KMS-11 (cell line): ENCODE measurements around the gene RUNX1.

ENCODE experiments used
- H2AFZ ChIP-seq: fragments of 200-600 bp; sonication (generic); 2 replicates; pipeline ENCODE4 v1.6.1; 2016; ENCODE audit warnings: antibody characterized with exemption, mixed run types, low read depth
- H3K27ac ChIP-seq: fragments of 200-600 bp; sonication (generic); 2 replicates; pipeline ENCODE4 v1.6.1; 2016; ENCODE audit warnings: mild to moderate bottlenecking, mixed run types
- H3K27me3 ChIP-seq: fragments of 200-600 bp; sonication (generic); 2 replicates; pipeline ENCODE4 v1.6.1; 2017; ENCODE audit warnings: mild to moderate bottlenecking, low read depth, mixed run types, moderate library complexity; ENCODE audit not compliant: insufficient read depth
- H3K36me3 ChIP-seq: fragments of 200-600 bp; sonication (generic); 2 replicates; pipeline ENCODE4 v1.6.1; 2017; ENCODE audit warnings: mild to moderate bottlenecking, mixed run types; ENCODE audit not compliant: insufficient read depth
- H3K4me1 ChIP-seq: fragments of 200-600 bp; sonication (generic); 2 replicates; pipeline ENCODE4 v1.6.1; 2016; ENCODE audit warnings: mild to moderate bottlenecking, low read depth, mixed run types; ENCODE audit not compliant: poor library complexity, severe bottlenecking
- H3K4me2 ChIP-seq: fragments of 200-600 bp; sonication (generic); 2 replicates; pipeline ENCODE4 v1.7.0; 2016; ENCODE audit warnings: mild to moderate bottlenecking, mixed run types
- H3K4me3 ChIP-seq: fragments of 200-600 bp; sonication (generic); IDR thresholded peaks from 2 replicates; pipeline ENCODE4 v1.6.1; 2017; ENCODE audit warnings: low read depth, low read length, mixed read lengths; ENCODE audit not compliant: insufficient read depth
- H3K79me2 ChIP-seq: fragments of 200-600 bp; sonication (generic); 2 replicates; pipeline ENCODE4 v1.6.1; 2016; ENCODE audit warnings: low read depth, mixed run types; ENCODE audit not compliant: insufficient read depth
- H3K9ac ChIP-seq: fragments of 200-600 bp; sonication (generic); 2 replicates; pipeline ENCODE4 v1.6.1; 2016; ENCODE audit warnings: mild to moderate bottlenecking, mixed run types
- H4K20me1 ChIP-seq: fragments of 200-600 bp; sonication (generic); 2 replicates; pipeline ENCODE4 v1.6.1; 2016; ENCODE audit warnings: mild to moderate bottlenecking, mixed run types; ENCODE audit not compliant: insufficient read depth
- TF ChIP-seq, protein P1 (sequence below): fragments of 200-600 bp; sonication (generic); conservative IDR thresholded peaks from 2 replicates; pipeline ENCODE4 v1.6.1; 2017; ENCODE audit warnings: low read depth, mild to moderate bottlenecking, antibody characterized with exemption, low read length, moderate library complexity, mixed read lengths

The RUNX1 gene

GRCh38 chr21:34862951-34863350 is 186.2 kb downstream of the RUNX1 start:
- no peak overlapping the region for H3K27ac ChIP-seq

DNA sequence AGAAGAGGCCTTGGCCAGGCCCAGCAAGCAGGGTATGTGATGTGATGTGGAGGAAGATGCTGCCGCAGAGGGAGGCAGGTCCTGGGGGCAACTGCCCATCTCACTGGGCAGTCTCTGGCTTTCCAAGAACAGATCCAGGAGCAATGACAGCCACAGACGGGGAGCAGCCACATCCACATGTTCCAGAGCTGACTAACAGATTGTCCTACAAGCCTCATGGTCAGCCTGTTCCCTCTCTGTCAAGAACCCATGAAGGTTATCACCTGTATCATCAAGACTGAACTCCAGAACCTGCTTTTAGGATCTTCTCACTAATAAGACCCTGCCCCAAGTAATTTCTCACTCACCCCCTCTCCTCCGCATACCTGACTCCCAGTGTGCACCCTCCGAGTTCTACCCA is 187.8 kb downstream of the RUNX1 start:
- H2AFZ ChIP-seq: no peak overlapping the region
- H3K4me3 ChIP-seq: no peak overlapping the region
- no peaks in the 10 kb centered on the region for H4K20me1 ChIP-seq
- peaks cover 43% of the 10 kb centered on the region for H3K4me1 ChIP-seq
- H3K79me2 ChIP-seq: no peaks in the 10 kb centered on the region
- TF ChIP-seq, protein P1, sequence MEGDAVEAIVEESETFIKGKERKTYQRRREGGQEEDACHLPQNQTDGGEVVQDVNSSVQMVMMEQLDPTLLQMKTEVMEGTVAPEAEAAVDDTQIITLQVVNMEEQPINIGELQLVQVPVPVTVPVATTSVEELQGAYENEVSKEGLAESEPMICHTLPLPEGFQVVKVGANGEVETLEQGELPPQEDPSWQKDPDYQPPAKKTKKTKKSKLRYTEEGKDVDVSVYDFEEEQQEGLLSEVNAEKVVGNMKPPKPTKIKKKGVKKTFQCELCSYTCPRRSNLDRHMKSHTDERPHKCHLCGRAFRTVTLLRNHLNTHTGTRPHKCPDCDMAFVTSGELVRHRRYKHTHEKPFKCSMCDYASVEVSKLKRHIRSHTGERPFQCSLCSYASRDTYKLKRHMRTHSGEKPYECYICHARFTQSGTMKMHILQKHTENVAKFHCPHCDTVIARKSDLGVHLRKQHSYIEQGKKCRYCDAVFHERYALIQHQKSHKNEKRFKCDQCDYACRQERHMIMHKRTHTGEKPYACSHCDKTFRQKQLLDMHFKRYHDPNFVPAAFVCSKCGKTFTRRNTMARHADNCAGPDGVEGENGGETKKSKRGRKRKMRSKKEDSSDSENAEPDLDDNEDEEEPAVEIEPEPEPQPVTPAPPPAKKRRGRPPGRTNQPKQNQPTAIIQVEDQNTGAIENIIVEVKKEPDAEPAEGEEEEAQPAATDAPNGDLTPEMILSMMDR: no peak
- H3K27me3 ChIP-seq: no peaks in the 10 kb centered on the region
- no peak overlapping the region for H3K27ac ChIP-seq
- H3K9ac ChIP-seq: no peak overlapping the region
- no peak overlapping the region for H3K4me2 ChIP-seq
- no peaks in the 10 kb centered on the region for H3K36me3 ChIP-seq

More at GRCh38 chr21:34862951-34863350, 186.2 kb downstream of the RUNX1 start:
- peaks cover 57% of the 10 kb centered on the region for H3K4me1 ChIP-seq
- H4K20me1 ChIP-seq: no peaks in the 10 kb centered on the region
- H3K4me3 ChIP-seq: no peak overlapping the region
- TF ChIP-seq, protein P1: no peak
- no peaks in the 10 kb centered on the region for H3K27me3 ChIP-seq
- H2AFZ ChIP-seq: no peak overlapping the region
- no peak overlapping the region for H3K4me2 ChIP-seq
- no peaks in the 10 kb centered on the region for H3K36me3 ChIP-seq
- no peaks in the 10 kb centered on the region for H3K79me2 ChIP-seq
- H3K9ac ChIP-seq: no peak overlapping the region

DNA sequence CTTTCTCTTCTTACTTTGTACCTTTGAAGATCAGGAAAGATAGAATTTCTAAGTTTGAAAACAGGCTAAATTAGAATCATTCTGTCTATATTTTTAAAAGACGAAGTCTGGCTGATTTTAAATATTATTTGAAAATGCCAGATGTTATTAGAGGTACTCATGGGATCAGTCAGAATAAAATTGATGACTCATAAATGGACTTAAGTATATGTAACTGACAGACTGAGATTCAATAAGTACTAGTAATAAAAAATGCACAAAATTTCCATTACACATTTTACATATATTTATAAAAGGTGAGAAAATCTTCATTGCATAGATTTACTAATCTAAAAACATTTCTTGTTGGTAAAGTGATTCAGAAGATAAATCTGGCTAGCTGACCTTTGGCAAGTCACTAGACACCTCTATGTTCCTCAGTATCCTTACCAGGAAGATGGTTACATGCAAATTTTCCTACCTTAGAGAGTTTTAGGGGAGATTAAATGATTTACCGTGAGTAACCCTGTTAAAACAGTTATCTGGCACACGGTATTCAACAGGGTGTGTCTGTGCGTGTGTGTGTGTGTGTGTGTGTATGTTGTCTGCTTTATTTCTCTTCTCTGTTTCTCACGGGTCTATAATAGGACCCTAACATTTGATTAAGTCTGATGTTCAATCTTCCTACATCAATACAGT is 189.0 kb downstream of the RUNX1 start:
- no peaks in the 10 kb centered on the region for H3K36me3 ChIP-seq
- H2AFZ ChIP-seq: no peak overlapping the region
- H3K4me1 ChIP-seq: peaks cover 31% of the 10 kb centered on the region
- H4K20me1 ChIP-seq: no peaks in the 10 kb centered on the region
- no peak overlapping the region for H3K4me3 ChIP-seq
- TF ChIP-seq, protein P1: no peak
- no peaks in the 10 kb centered on the region for H3K79me2 ChIP-seq
- no peak overlapping the region for H3K4me2 ChIP-seq
- no peaks in the 10 kb centered on the region for H3K27me3 ChIP-seq
- no peak overlapping the region for H3K9ac ChIP-seq
- H3K27ac ChIP-seq: no peak overlapping the region

DNA sequence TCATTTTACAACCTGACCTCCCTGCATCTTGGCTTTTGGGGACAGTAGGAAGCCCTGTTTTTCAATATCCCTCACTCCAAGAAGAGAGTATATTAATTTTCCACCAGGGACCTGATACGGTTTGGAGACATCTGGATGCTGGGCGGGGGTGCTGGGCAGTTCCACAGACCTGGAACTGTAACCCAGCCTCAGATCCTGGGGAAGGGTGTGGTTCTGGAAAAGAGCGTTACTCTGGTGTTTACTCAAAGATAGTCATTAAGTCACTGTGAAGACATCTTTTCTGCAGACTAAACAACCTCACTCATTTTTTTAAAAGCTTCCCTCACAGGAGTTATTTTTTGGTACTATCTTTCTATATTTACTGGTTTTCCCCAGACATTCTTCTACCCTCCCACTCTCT is 190.5 kb downstream of the RUNX1 start:
- Histone ChIP-seq H3K4me2 (no peak overlapping the region), H3K79me2 (no peaks in the 10 kb centered on the region), H3K9ac (no peak overlapping the region), H3K4me3 (no peak overlapping the region), H2AFZ (no peak overlapping the region), H3K27ac (no peak overlapping the region), H3K27me3 (no peaks in the 10 kb centered on the region), H4K20me1 (no peaks in the 10 kb centered on the region), H3K4me1 (peaks cover 16% of the 10 kb centered on the region), H3K36me3 (no peaks in the 10 kb centered on the region)
- TF ChIP-seq, protein P1: no peak
